ACC112 (cell line): Measurements from ENCODE around the gene MYO15A.

ENCODE experiments used
- H2AFZ ChIP-seq: fragments of 200-600 bp; sonication (generic); one replicate; pipeline ENCODE4 v1.6.0; 2017; ENCODE audit warnings: antibody characterized with exemption, low read length; ENCODE audit not compliant: unreplicated experiment
- H3K27ac ChIP-seq: fragments of 200-600 bp; sonication (generic); 2 replicates; pipeline ENCODE4 v1.5.1; 2014; ENCODE audit warnings: low read depth, mild to moderate bottlenecking, antibody characterized with exemption, low read length, moderate library complexity
- H3K27me3 ChIP-seq: fragments of 200-600 bp; sonication (generic); 2 replicates; pipeline ENCODE4 v1.6.1; 2014; ENCODE audit warnings: mild to moderate bottlenecking, antibody characterized with exemption, low read length, moderate library complexity, mixed read lengths; ENCODE audit not compliant: insufficient read depth
- H3K36me3 ChIP-seq: fragments of 200-600 bp; sonication (generic); 2 replicates; pipeline ENCODE4 v1.6.1; 2016; ENCODE audit warnings: mild to moderate bottlenecking, antibody characterized with exemption, low read length, moderate library complexity, mixed read lengths; ENCODE audit not compliant: insufficient read depth
- H3K4me1 ChIP-seq: fragments of 200-600 bp; sonication (generic); one replicate; pipeline ENCODE4 v1.6.1; 2016; ENCODE audit warnings: low read length, mixed read lengths; ENCODE audit not compliant: insufficient read depth, unreplicated experiment, control insufficient read depth
- H3K4me3 ChIP-seq: fragments of 200-600 bp; sonication (generic); 2 replicates; pipeline ENCODE4 v1.5.1; 2014; ENCODE audit warnings: mild to moderate bottlenecking, low read depth, low read length
- H3K79me2 ChIP-seq: fragments of 200-600 bp; sonication (generic); one replicate; pipeline ENCODE4 v1.6.0; 2016; ENCODE audit warnings: low read length; ENCODE audit not compliant: control insufficient read depth, unreplicated experiment, insufficient read depth

Gene MYO15A

GRCh38 chr17:18079543-18079942 is 29.0 kb upstream of the MYO15A start:
- H3K27me3 ChIP-seq, result 0 out of 2 replicates have a peak, but pooled peaks cover 5% of the 10 kb centered on the region
- H2AFZ ChIP-seq, result no peak overlapping the region
- H3K4me3 ChIP-seq, result no peak overlapping the region
- no peak overlapping the region for H3K27ac ChIP-seq
- no peaks in the 10 kb centered on the region for H3K79me2 ChIP-seq
- no peaks in the 10 kb centered on the region for H3K36me3 ChIP-seq
- H3K4me1 ChIP-seq, result no peaks in the 10 kb centered on the region

- Histone ChIP-seq H2AFZ (no peak overlapping the region), H3K4me3 (no peak overlapping the region), H3K27ac (no peak overlapping the region), H3K4me1 (peaks cover 6% of the 10 kb centered on the region), H3K36me3 (no peaks in the 10 kb centered on the region), H3K27me3 (no peaks in the 10 kb centered on the region), H3K79me2 (peaks cover 13% of the 10 kb centered on the region)
Measured at GRCh38 chr17:18084256-18084655, 24.3 kb upstream of the MYO15A start.

GRCh38 chr17:18087610-18088491 is 20.7 kb upstream of the MYO15A start, which contains the start of gene DRG2:
DRG2 (plus strand) TSS chr17:18087948; CDS start chr17:18088024, 76 bp downstream.
- Histone ChIP-seq H3K27ac (peak within 1 kb of the TSS; percentile 42), H3K36me3 (peaks cover under 1% of the 10 kb centered on the region; the same call in 1 of the 2 replicates), H3K4me3 (peak within 1 kb of the TSS; percentile 92), H3K79me2 (peaks cover 19% of the 10 kb centered on the region), H3K4me1 (peaks cover 6% of the 10 kb centered on the region), H3K27me3 (no peaks in the 10 kb centered on the region), H2AFZ (peak within 1 kb of the TSS; percentile 89)

GRCh38 chr17:18089613-18090012 is 18.9 kb upstream of the MYO15A start:
- Histone ChIP-seq H3K4me1 (peaks cover 9% of the 10 kb centered on the region), H3K27me3 (no peaks in the 10 kb centered on the region), H3K4me3 (no peak overlapping the region), H3K79me2 (peaks cover 19% of the 10 kb centered on the region), H3K27ac (no peak overlapping the region), H3K36me3 (peaks cover 3% of the 10 kb centered on the region; the same call in 1 of the 2 replicates), H2AFZ (no peak overlapping the region)

GRCh38 chr17:18093616-18094408 is 14.7 kb upstream of the MYO15A start:
- Histone ChIP-seq H3K36me3 (peaks cover 3% of the 10 kb centered on the region; the same call in 1 of the 2 replicates), H3K27ac (no peak overlapping the region), H2AFZ (no peak overlapping the region), H3K79me2 (peaks cover 8% of the 10 kb centered on the region), H3K4me1 (peaks cover 5% of the 10 kb centered on the region), H3K27me3 (no peaks in the 10 kb centered on the region), H3K4me3 (no peak overlapping the region)

GRCh38 chr17:18094409-18094807 is 14.1 kb upstream of the MYO15A start:
- peaks cover 3% of the 10 kb centered on the region; the same call in 1 of the 2 replicates for H3K36me3 ChIP-seq
- no peak overlapping the region for H3K27ac ChIP-seq

GRCh38 chr17:18099516-18099915 is 9.0 kb upstream of the MYO15A start:
- Histone ChIP-seq H3K36me3 (no peaks in the 10 kb centered on the region), H3K27ac (no peak overlapping the region), H3K4me1 (no peaks in the 10 kb centered on the region), H3K4me3 (no peak overlapping the region), H3K27me3 (no peaks in the 10 kb centered on the region), H3K79me2 (no peaks in the 10 kb centered on the region), H2AFZ (no peak overlapping the region)

More at GRCh38 chr17:18094409-18094807, 14.1 kb upstream of the MYO15A start:
- H3K4me3 ChIP-seq, result no peak overlapping the region
- H3K4me1 ChIP-seq, result peaks cover 3% of the 10 kb centered on the region
- no peak overlapping the region for H2AFZ ChIP-seq
- H3K27me3 ChIP-seq, result no peaks in the 10 kb centered on the region
- H3K79me2 ChIP-seq, result peaks cover 4% of the 10 kb centered on the region

- Histone ChIP-seq H3K79me2 (no peaks in the 10 kb centered on the region), H3K4me1 (no peaks in the 10 kb centered on the region), H3K27ac (no peak overlapping the region), H3K4me3 (no peak overlapping the region), H3K36me3 (no peaks in the 10 kb centered on the region), H3K27me3 (no peaks in the 10 kb centered on the region), H2AFZ (no peak overlapping the region)
Measured at GRCh38 chr17:18100616-18101015, 7.9 kb upstream of the MYO15A start.

- H3K36me3 ChIP-seq, result no peaks in the 10 kb centered on the region
- H2AFZ ChIP-seq, result no peak overlapping the region
- H3K27ac ChIP-seq, result no peak overlapping the region
- H3K4me1 ChIP-seq, result no peaks in the 10 kb centered on the region
- no peaks in the 10 kb centered on the region for H3K79me2 ChIP-seq
- no peaks in the 10 kb centered on the region for H3K27me3 ChIP-seq
- no peak overlapping the region for H3K4me3 ChIP-seq
Measured at GRCh38 chr17:18101828-18102227, 6.7 kb upstream of the MYO15A start.

- H3K4me3 ChIP-seq, result no peak overlapping the region
- no peaks in the 10 kb centered on the region for H3K79me2 ChIP-seq
- no peak overlapping the region for H2AFZ ChIP-seq
- H3K27ac ChIP-seq, result no peak overlapping the region
- no peaks in the 10 kb centered on the region for H3K36me3 ChIP-seq
- H3K4me1 ChIP-seq, result no peaks in the 10 kb centered on the region
- no peaks in the 10 kb centered on the region for H3K27me3 ChIP-seq
Measured at GRCh38 chr17:18102640-18103039, 5.9 kb upstream of the MYO15A start.
